ENCODE measurements around the gene HMHB1.

Gene HMHB1

GRCh38 chr5:143782588-143783386, 29.2 kb upstream of the HMHB1 start:
- no peak for DNase-seq (ENCODE audit: low read depth)
- no peak for TF ChIP-seq CTCF (IDR thresholded peaks at IDR 0.05; ENCODE audit: insufficient read depth, low read depth, low read length, missing control alignments)
- no peak overlapping the region for H3K4me3 ChIP-seq (ENCODE audit: low read depth, low read length)

GRCh38 chr5:143788401-143788800, 23.6 kb upstream of the HMHB1 start:
- no peak overlapping the region for H3K4me3 ChIP-seq (ENCODE audit: low read depth, low read length)
- no peak for DNase-seq (ENCODE audit: low read depth)
- TF ChIP-seq CTCF (IDR thresholded peaks at IDR 0.05; ENCODE audit: insufficient read depth, low read depth, low read length, missing control alignments): no peak

GRCh38 chr5:143790457-143791112, 21.4 kb upstream of the HMHB1 start:
- DNase-seq (ENCODE audit: low read depth): no peak
- H3K4me3 ChIP-seq (ENCODE audit: low read depth, low read length): no peak overlapping the region
- TF ChIP-seq CTCF (IDR thresholded peaks at IDR 0.05; ENCODE audit: insufficient read depth, low read depth, low read length, missing control alignments): no peak

GRCh38 chr5:143791848-143792731, 19.9 kb upstream of the HMHB1 start:
- no peak for TF ChIP-seq CTCF (IDR thresholded peaks at IDR 0.05; ENCODE audit: insufficient read depth, low read depth, low read length, missing control alignments)
- peak; percentile 31 for DNase-seq (ENCODE audit: low read depth)
- H3K4me3 ChIP-seq (ENCODE audit: low read depth, low read length): peak overlapping the region; percentile 34

GRCh38 chr5:143793249-143793648, 18.7 kb upstream of the HMHB1 start:
- no peak overlapping the region for H3K4me3 ChIP-seq (ENCODE audit: low read depth, low read length)
- no peak for DNase-seq (ENCODE audit: low read depth)
- TF ChIP-seq CTCF (IDR thresholded peaks at IDR 0.05; ENCODE audit: insufficient read depth, low read depth, low read length, missing control alignments): no peak

GRCh38 chr5:143796125-143796524, 15.8 kb upstream of the HMHB1 start:
- TF ChIP-seq CTCF (IDR thresholded peaks at IDR 0.05; ENCODE audit: insufficient read depth, low read depth, low read length, missing control alignments): no peak
- H3K4me3 ChIP-seq (ENCODE audit: low read depth, low read length): no peak overlapping the region
- no peak for DNase-seq (ENCODE audit: low read depth)
